Esophagus squamous epithelium (tissue), 5 donors: ENCODE results near the gene RPL15. TPM values are rescaled to one million over a fixed set of nuclear protein-coding genes. Genes with fewer than 3 reads are reported as not detected.

Experiments
- DNase-seq: peaks from one replicate; lab custom pipeline; 2025; lab: John Stamatoyannopoulos, UW
- H3K27ac ChIP-seq, 4 donors: fragments of 200-600 bp; sonication (generic); one replicate each; pipeline ENCODE4 v1.5.1; 2016 to 2019; ENCODE audit warnings: mild to moderate bottlenecking in 1 of 4
- H3K27me3 ChIP-seq, 4 donors: fragments of 200-600 bp; sonication (generic); 1 replicate in 3 of 4; 2 replicates in 1 of 4; pipeline versions ENCODE4 v1.5.1 to v1.6.0; 2017 to 2021; ENCODE audit warnings: antibody characterized with exemption in 1 of 4
- H3K36me3 ChIP-seq, 3 donors: fragments of 200-600 bp; sonication (generic); one replicate each; pipeline ENCODE4 v1.5.1; 2016 to 2019
- H3K4me1 ChIP-seq, 3 donors: fragments of 200-600 bp; sonication (generic); one replicate each; pipeline ENCODE4 v1.5.1; 2017 to 2019
- H3K4me3 ChIP-seq, 4 donors: fragments of 200-600 bp; sonication (generic); 1 replicate in 3 of 4; 2 replicates in 1 of 4; pipeline ENCODE4 v1.5.1; 2016 to 2019; ENCODE audit warnings: mild to moderate bottlenecking in 2 of 4, moderate library complexity in 1 of 4
- H3K9me3 ChIP-seq, 3 donors: fragments of 200-600 bp; sonication (generic); one replicate each; pipeline ENCODE4 v1.5.1; 2016 to 2019
- CTCF ChIP-seq, 6 experiments: fragments of 450-650 bp in 4 of 6; fragments of 200-600 bp in 2 of 6; sonication (generic) in 2 of 6; IDR thresholded peaks; one replicate each; pipeline ENCODE4 v1.5.1; 2016 to 2019; ENCODE audit warnings: antibody characterized with exemption in 6 of 6, mild to moderate bottlenecking in 4 of 6, moderate library complexity in 4 of 6
- POLR2A ChIP-seq, 4 donors: fragments of 450-650 bp; IDR thresholded peaks; one replicate each; pipeline ENCODE4 v1.6.1; 2017; ENCODE audit warnings: antibody characterized with exemption in 4 of 4, mild to moderate bottlenecking in 4 of 4, moderate library complexity in 3 of 4
- WGBS, 2 donors: methylation state at CpG; one replicate each; pipeline ENCODE4 v1.1.5; 2018; 5-methylcytosine and 5-hydroxymethylcytosine counted together
- intact Hi-C: fragments of 100-400 bp; cut with DNase I; formaldehyde crosslinking; loops from one replicate; pipeline ENCODE4 v1.15.0; 2022
- total RNA-seq, 4 donors: library from RNA; depleted of rRNA; stranded (reverse); fragments of >200 nt; gene quantifications; one replicate each; pipeline ENCODE4 v1.1.0, GENCODE V29; 2016
- donor health status: DM: yes; HTN: yes; CAD: no.

RPL15 gene
- total RNA-seq, 4 donors from 2014 or later, result 1,560 to 3,130 (median 2,166) TPM

- TF ChIP-seq POLR2A (IDR thresholded peaks at IDR 0.05), result no peak
- no peak for TF ChIP-seq CTCF (IDR thresholded peaks at IDR 0.05)
- WGBS, 2 donors, result 76 to 81% methylated on average over 5 of the region's 5 CpGs
- intact Hi-C loops, result no loop called here
- Histone ChIP-seq H3K4me1 (peaks cover 14 to 44% (median 15%) of the 10 kb centered on the region in 3 donors), H3K36me3 (peaks cover 0 to 59% (median 0%) of the 10 kb centered on the region in 3 donors), H3K9me3 (no peaks in the 10 kb centered on the region), H3K4me3 (no peak overlapping the region), H3K27ac (no peak overlapping the region), H3K27me3 (no peaks in the 10 kb centered on the region)
- DNase-seq, result no peak
These were observed 3.3 kb downstream of the RPL15 start for GRCh38 chr3:23920151-23920655.

GRCh38 chr3:23921052-23921511 is 4.2 kb downstream of the RPL15 start:
- WGBS, 2 donors, result 86 to 93% methylated on average over 3 of the region's 3 CpGs
- Histone ChIP-seq H3K9me3 (no peaks in the 10 kb centered on the region), H3K4me1 (peaks cover 6 to 35% (median 9%) of the 10 kb centered on the region in 3 donors), H3K27me3 (no peaks in the 10 kb centered on the region), H3K4me3 (no peak overlapping the region), H3K27ac (no peak overlapping the region), H3K36me3 (peaks cover 0 to 59% (median 0%) of the 10 kb centered on the region in 3 donors)
- no peak for DNase-seq
- no peak for TF ChIP-seq POLR2A (IDR thresholded peaks at IDR 0.05)
- TF ChIP-seq CTCF (IDR thresholded peaks at IDR 0.05), result no peak
- intact Hi-C loops, result no loop called here

GRCh38 chr3:23923786-23924185 is 6.9 kb downstream of the RPL15 start:
- Histone ChIP-seq H3K4me3 (no peak overlapping the region), H3K9me3 (no peaks in the 10 kb centered on the region), H3K27ac (no peak overlapping the region), H3K27me3 (no peaks in the 10 kb centered on the region), H3K4me1 (peaks cover 2 to 39% (median 7%) of the 10 kb centered on the region in 3 donors), H3K36me3 (peaks cover 0 to 49% (median 0%) of the 10 kb centered on the region in 3 donors)
- WGBS, 2 donors, result 76 to 83% methylated on average over 2 of the region's 2 CpGs
- intact Hi-C loops, result no loop called here
- TF ChIP-seq POLR2A (IDR thresholded peaks at IDR 0.05), result no peak
- no peak for DNase-seq

- intact Hi-C loops, result no loop called here
- 81 to 96% methylated on average over 7 of the region's 7 CpGs for WGBS, 2 donors
- Histone ChIP-seq H3K27ac (no peak overlapping the region), H3K9me3 (no peaks in the 10 kb centered on the region), H3K4me3 (no peak overlapping the region), H3K27me3 (no peaks in the 10 kb centered on the region), H3K36me3 (peaks cover 0 to 25% (median 0%) of the 10 kb centered on the region in 3 donors), H3K4me1 (peaks cover 0 to 19% (median 4%) of the 10 kb centered on the region in 3 donors)
- DNase-seq, result no peak
- TF ChIP-seq CTCF (IDR thresholded peaks at IDR 0.05) (no peak), POLR2A (IDR thresholded peaks at IDR 0.05) (no peak)
These were observed 9.3 kb downstream of the RPL15 start for GRCh38 chr3:23926246-23926645.

DNA sequence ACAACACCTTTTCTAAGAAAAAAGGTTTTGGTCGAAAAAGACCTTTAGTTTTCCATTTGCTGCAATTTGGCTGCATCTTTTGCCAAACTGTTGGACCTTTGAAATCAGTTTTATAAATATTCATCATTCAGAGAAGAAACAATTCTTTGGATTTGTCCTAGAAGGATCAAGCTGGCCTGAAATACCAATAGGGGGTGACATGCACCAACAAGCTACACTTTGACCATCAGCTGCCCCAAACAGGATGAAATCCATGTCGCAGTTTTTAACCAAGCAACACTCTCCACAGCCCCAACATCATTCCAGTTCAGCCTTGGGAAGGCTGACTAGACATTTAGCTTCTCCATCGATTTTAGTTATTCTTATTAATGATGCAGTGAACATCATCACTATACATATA is 9.8 kb downstream of the RPL15 start:
- Histone ChIP-seq H3K4me3 (no peak overlapping the region), H3K4me1 (peaks cover 0 to 19% (median 4%) of the 10 kb centered on the region in 3 donors), H3K27me3 (no peaks in the 10 kb centered on the region), H3K36me3 (peaks cover 0 to 20% (median 0%) of the 10 kb centered on the region in 3 donors), H3K9me3 (no peaks in the 10 kb centered on the region), H3K27ac (no peak overlapping the region)
- 89% methylated on average over 3 of the region's 3 CpGs for WGBS, 2 donors
- intact Hi-C loops, result no loop called here
- no peak for TF ChIP-seq POLR2A (IDR thresholded peaks at IDR 0.05)
- no peak for TF ChIP-seq CTCF (IDR thresholded peaks at IDR 0.05)
- no peak for DNase-seq
